Colonic mucosa (tissue), 4 donors: Measurements from ENCODE around the gene SMC1B. TPM values are rescaled to one million over a fixed set of nuclear protein-coding genes. Genes with fewer than 3 reads are reported as not detected.
A peak's percentile ranks its signal among the peaks of the same experiment; 100 is the strongest.

Experiments used
- DNase-seq: peaks from one replicate; pipeline ENCODE4 v3.0.0-alpha.2; 2020
- H3K27ac ChIP-seq: fragments of 200-600 bp; one replicate; pipeline ENCODE4 v1.8.0; 2021
- H3K27me3 ChIP-seq: fragments of 200-600 bp; one replicate; pipeline ENCODE4 v1.8.0; 2021
- H3K36me3 ChIP-seq: fragments of 200-600 bp; one replicate; pipeline ENCODE4 v1.8.0; 2021
- H3K4me1 ChIP-seq: fragments of 200-600 bp; one replicate; pipeline ENCODE4 v1.8.0; 2021; ENCODE audit warnings: mild to moderate bottlenecking
- H3K4me3 ChIP-seq: fragments of 200-600 bp; one replicate; pipeline ENCODE4 v1.8.0; 2021
- H3K9ac ChIP-seq, 2 donors: one replicate each; pipeline ENCODE4 v1.7.0; 2013; ENCODE audit warnings: control low read depth in 2 of 2, low read depth in 2 of 2, low read length in 2 of 2
- H3K9me3 ChIP-seq: fragments of 200-600 bp; one replicate; pipeline ENCODE4 v1.8.0; 2021
- intact Hi-C: fragments of 100-400 bp; cut with DNase I; formaldehyde crosslinking; loops from one replicate; pipeline ENCODE4 v1.14.1; 2022
- total RNA-seq, 2 donors: library from RNA; stranded (reverse); fragmentation: NEBNext Ultra II Directional in 1 of 2; extraction: Animal tissue kit (Norgen Biotek cat#: 25700) in 1 of 2; gene quantifications; one replicate each; pipeline ENCODE4 v1.2.1, GENCODE V29; 2021
- TF ChIP-seq, protein P1 (sequence below): fragments of 200-600 bp; IDR thresholded peaks from one replicate; pipeline ENCODE4 v1.8.0; 2022; ENCODE audit warnings: antibody characterized with exemption, mild to moderate bottlenecking
- donor health status: healthy.
- donor health status: DM: no; HTN: no; CAD: no.
- donor health status: DM: no; HTN: no; CAD: no.

Gene SMC1B, protein sequence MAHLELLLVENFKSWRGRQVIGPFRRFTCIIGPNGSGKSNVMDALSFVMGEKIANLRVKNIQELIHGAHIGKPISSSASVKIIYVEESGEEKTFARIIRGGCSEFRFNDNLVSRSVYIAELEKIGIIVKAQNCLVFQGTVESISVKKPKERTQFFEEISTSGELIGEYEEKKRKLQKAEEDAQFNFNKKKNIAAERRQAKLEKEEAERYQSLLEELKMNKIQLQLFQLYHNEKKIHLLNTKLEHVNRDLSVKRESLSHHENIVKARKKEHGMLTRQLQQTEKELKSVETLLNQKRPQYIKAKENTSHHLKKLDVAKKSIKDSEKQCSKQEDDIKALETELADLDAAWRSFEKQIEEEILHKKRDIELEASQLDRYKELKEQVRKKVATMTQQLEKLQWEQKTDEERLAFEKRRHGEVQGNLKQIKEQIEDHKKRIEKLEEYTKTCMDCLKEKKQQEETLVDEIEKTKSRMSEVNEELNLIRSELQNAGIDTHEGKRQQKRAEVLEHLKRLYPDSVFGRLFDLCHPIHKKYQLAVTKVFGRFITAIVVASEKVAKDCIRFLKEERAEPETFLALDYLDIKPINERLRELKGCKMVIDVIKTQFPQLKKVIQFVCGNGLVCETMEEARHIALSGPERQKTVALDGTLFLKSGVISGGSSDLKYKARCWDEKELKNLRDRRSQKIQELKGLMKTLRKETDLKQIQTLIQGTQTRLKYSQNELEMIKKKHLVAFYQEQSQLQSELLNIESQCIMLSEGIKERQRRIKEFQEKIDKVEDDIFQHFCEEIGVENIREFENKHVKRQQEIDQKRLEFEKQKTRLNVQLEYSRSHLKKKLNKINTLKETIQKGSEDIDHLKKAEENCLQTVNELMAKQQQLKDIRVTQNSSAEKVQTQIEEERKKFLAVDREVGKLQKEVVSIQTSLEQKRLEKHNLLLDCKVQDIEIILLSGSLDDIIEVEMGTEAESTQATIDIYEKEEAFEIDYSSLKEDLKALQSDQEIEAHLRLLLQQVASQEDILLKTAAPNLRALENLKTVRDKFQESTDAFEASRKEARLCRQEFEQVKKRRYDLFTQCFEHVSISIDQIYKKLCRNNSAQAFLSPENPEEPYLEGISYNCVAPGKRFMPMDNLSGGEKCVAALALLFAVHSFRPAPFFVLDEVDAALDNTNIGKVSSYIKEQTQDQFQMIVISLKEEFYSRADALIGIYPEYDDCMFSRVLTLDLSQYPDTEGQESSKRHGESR
- total RNA-seq, result under 1 TPM in 1 of 2 donors, not detected in 1; 0.15 TPM

DNA sequence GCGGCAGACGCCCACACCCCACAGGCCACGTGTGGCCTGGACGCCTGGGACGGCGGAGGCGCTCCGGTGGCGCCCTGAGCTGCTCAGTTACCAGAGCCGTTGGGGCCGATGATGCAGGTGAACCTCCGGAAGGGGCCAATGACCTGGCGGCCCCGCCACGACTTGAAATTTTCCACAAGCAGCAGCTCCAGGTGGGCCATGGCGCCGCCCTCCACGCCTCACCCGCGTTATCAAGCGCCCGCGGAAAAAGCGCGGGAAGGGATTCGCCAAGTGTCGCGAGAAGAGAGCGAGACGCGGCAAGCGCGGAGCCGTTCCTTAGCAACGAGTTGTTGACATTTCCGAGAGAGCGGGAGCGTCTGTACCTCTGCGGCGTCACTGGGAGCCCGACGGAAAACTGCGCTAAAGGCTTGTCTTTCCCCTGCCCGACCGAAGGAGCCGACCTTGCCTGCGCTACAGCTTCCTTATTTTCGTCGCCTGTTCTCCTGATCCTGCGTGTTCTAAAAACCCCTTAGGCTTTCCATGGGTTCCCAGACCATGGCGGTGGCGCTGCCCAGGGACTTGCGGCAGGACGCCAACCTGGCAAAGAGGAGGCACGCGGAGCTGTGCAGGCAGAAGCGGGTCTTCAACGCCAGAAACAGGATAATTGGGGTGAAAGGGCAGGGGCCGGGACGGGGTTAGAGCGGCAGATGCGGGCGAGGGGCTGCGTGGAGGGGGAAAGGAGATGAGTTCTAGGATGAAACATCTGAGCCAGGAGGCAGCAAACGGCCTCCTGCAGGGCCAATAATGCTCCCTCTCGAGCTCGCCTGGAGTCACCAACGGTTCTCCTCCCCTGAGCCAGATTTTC lies at the start of gene SMC1B, which contains the start of gene RIBC2:
Gene SMC1B (minus strand): TSS at position 232 of the 844 bp plus-strand sequence. CDS start 32 bp downstream, at position 200.
Gene RIBC2 (plus strand): TSS at position 326 of the 844 bp plus-strand sequence. CDS start 194 bp downstream, at position 520.
- H3K27me3 ChIP-seq, result no peaks in the 10 kb centered on the region
- H3K4me3 ChIP-seq, result peak within 1 kb of the TSS; percentile 40
- H3K36me3 ChIP-seq, result no peaks in the 10 kb centered on the region
- TF ChIP-seq, protein P1, sequence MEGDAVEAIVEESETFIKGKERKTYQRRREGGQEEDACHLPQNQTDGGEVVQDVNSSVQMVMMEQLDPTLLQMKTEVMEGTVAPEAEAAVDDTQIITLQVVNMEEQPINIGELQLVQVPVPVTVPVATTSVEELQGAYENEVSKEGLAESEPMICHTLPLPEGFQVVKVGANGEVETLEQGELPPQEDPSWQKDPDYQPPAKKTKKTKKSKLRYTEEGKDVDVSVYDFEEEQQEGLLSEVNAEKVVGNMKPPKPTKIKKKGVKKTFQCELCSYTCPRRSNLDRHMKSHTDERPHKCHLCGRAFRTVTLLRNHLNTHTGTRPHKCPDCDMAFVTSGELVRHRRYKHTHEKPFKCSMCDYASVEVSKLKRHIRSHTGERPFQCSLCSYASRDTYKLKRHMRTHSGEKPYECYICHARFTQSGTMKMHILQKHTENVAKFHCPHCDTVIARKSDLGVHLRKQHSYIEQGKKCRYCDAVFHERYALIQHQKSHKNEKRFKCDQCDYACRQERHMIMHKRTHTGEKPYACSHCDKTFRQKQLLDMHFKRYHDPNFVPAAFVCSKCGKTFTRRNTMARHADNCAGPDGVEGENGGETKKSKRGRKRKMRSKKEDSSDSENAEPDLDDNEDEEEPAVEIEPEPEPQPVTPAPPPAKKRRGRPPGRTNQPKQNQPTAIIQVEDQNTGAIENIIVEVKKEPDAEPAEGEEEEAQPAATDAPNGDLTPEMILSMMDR, result no peak
- no peak within 1 kb of the TSS for H3K27ac ChIP-seq
- DNase-seq, result peak; percentile 90
- intact Hi-C loops, result loop anchor here (10.0 kb wide), 1 partner anchor 89 kb away; no protein-coding TSS in a partner anchor
- no peaks in the 10 kb centered on the region for H3K9me3 ChIP-seq
- peaks cover 5% of the 10 kb centered on the region for H3K4me1 ChIP-seq
- peak within 1 kb of the TSS; percentile 45 to 55 for H3K9ac ChIP-seq

DNA sequence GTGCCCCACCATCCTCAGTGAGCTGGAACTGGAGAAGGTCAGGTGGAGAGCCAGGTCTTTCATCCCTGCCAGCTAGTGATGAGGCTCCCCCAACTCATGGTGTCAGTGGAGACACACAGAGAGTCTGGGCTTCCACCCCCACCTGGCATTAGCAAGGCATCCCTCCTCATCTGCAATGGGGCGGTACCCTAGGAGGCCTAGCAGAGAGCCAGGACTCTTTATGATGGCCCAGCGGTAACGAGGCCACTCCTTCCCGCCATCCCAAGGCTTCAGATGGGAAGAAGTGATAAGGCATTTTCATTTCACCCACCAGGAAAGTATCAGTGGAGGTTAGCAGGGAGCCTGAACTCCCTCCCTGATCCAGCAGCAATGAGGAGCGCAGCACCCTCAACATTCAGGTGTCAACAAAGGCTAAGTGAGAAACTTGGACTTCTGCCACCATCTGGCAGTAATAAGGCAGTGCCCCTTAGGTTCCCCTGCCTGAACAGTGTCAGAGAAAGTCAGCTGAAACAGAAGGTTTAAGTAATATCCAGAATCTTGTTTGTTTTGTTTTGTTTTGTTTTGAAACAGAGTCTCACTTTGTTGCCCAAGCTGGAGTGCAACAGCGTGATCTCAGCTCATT lies 48.7 kb upstream of the SMC1B start:
- H3K9me3 ChIP-seq, result no peaks in the 10 kb centered on the region
- TF ChIP-seq, protein P1, result no peak
- no peak for DNase-seq
- H3K4me3 ChIP-seq, result no peak overlapping the region
- H3K9ac ChIP-seq, result no peak overlapping the region
- no peak overlapping the region for H3K27ac ChIP-seq
- H3K36me3 ChIP-seq, result no peaks in the 10 kb centered on the region
- no peaks in the 10 kb centered on the region for H3K4me1 ChIP-seq
- H3K27me3 ChIP-seq, result no peaks in the 10 kb centered on the region
- intact Hi-C loops, result no loop called here

DNA sequence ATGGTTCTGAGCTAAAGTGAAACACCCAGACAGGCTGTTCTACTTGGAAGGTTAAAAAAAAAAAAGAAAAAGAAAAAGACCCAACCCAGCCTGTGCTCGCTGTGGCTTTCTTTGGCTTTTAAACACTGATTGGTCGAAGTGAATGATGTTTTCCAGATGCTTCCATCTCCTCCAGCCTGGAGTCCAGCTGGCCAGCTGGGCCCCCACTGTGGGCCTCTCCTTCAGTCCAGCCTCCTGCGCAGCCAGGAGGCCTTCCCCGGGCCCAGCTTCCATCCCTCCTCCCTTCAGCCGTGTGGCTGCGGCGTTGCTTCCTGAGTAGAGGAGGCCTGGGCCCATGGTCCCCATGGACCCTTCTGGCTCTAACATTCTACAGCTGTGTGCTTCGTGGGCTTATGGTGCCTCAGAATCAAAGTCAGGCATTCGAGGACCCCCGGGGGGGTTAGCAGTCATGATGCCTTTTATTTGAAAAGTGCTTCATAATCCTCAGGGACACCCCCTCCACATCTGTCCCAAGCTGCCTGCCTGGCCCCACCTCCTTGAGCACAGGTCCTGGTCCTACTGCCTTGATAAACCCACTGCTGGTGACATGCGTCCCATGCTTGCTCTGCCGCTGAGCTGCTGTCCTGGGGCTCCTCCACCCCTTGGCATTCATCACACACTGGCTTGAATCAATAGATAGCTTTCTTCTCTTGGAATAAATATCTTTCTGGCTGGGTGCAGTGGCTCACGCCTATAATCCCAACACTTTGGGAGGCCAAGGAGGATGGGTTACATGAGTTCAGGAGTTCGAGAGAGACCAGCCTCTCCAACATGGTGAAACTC lies 47.1 kb upstream of the SMC1B start:
- no peaks in the 10 kb centered on the region for H3K27me3 ChIP-seq
- no peaks in the 10 kb centered on the region for H3K4me1 ChIP-seq
- TF ChIP-seq, protein P1, result no peak
- no peak overlapping the region for H3K4me3 ChIP-seq
- H3K9me3 ChIP-seq, result no peaks in the 10 kb centered on the region
- peak overlapping the region; percentile 32 for H3K27ac ChIP-seq
- no peak overlapping the region for H3K9ac ChIP-seq
- DNase-seq, result peak; percentile 31
- H3K36me3 ChIP-seq, result no peaks in the 10 kb centered on the region
- intact Hi-C loops, result no loop called here

DNA sequence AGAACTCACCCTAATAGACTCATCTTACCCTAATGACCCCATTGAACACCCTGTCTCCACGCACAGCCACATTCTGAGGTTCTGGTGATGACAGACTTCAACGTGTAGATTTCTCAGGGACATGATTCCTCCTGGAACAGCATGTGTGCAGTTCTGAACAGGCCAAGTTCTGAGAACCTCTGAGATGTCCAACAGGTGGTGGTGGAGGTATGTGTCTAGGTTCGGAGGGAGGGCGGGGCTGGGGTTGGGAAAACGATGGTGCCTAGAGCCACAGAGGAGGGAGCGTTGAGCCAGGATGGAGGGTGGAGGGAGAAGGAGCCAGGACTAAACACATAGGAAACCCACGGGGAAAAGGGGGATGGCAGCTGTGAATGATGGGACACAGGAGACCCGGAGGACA lies 45.8 kb upstream of the SMC1B start:
- no peak overlapping the region for H3K9ac ChIP-seq
- TF ChIP-seq, protein P1, result no peak
- no peaks in the 10 kb centered on the region for H3K36me3 ChIP-seq
- H3K4me3 ChIP-seq, result no peak overlapping the region
- H3K4me1 ChIP-seq, result no peaks in the 10 kb centered on the region
- intact Hi-C loops, result no loop called here
- no peak for DNase-seq
- no peaks in the 10 kb centered on the region for H3K9me3 ChIP-seq
- no peaks in the 10 kb centered on the region for H3K27me3 ChIP-seq
- H3K27ac ChIP-seq, result no peak overlapping the region
